A673 (cell line): ENCODE results near the gene FBXW8.

Source experiments
- CTCF ChIP-seq: fragments of 300-800, 200-600 bp; sonication (generic); conservative IDR thresholded peaks from 2 replicates; pipeline ENCODE4 v1.5.1; 2017; ENCODE audit warnings: low read depth, mild to moderate bottlenecking, antibody characterized with exemption, low read length, moderate library complexity, mixed read lengths
- EZH2 ChIP-seq: fragments of 200-600 bp; sonication (generic); IDR thresholded peaks from 2 replicates; pipeline ENCODE4 v1.6.1; 2017; ENCODE audit warnings: borderline replicate concordance, low read depth, mild to moderate bottlenecking, mixed read lengths, antibody characterized with exemption, low read length; ENCODE audit not compliant: poor library complexity, severe bottlenecking

- TF ChIP-seq CTCF (no peak), EZH2 (no peak)
These were observed 68.2 kb downstream of the FBXW8 start for GRCh38 chr12:116978791-116979508.
